Measurements from ENCODE around the gene VARS1.

Gene VARS1

GRCh38 chr6:31780507-31781243 lies 14.9 kb downstream of the VARS1 start:
- Histone ChIP-seq H3K27ac (ENCODE audit: low read depth in 2 of 2, low read length in 2 of 2) (no peak overlapping the region), H3K4me1 (ENCODE audit: control insufficient read depth in 2 of 2, insufficient read depth in 2 of 2, low read length in 2 of 2) (peaks cover 19% of the 10 kb centered on the region in 2 donors), H3K4me3 (ENCODE audit: low read length in 2 of 2) (no peak overlapping the region), H3K9ac (ENCODE audit: low read depth in 1 of 2, low read length in 2 of 2) (no peak overlapping the region), H3K9me3 (ENCODE audit: control insufficient read depth in 2 of 2, low read length in 2 of 2) (no peaks in the 10 kb centered on the region), H3K27me3 (ENCODE audit: control insufficient read depth in 2 of 2, insufficient read depth in 2 of 2, low read length in 2 of 2) (no peaks in the 10 kb centered on the region), H3K36me3 (ENCODE audit: control insufficient read depth in 2 of 2, insufficient read depth in 2 of 2, low read length in 2 of 2) (peaks cover 28 to 53% of the 10 kb centered on the region in 2 donors)

GRCh38 chr6:31779908-31780307 lies 15.6 kb downstream of the VARS1 start:
- Histone ChIP-seq H3K9ac (ENCODE audit: low read depth in 1 of 2, low read length in 2 of 2) (no peak overlapping the region), H3K36me3 (ENCODE audit: control insufficient read depth in 2 of 2, insufficient read depth in 2 of 2, low read length in 2 of 2) (peaks cover 24 to 45% of the 10 kb centered on the region in 2 donors), H3K4me3 (ENCODE audit: low read length in 2 of 2) (no peak overlapping the region), H3K27ac (ENCODE audit: low read depth in 2 of 2, low read length in 2 of 2) (no peak overlapping the region), H3K27me3 (ENCODE audit: control insufficient read depth in 2 of 2, insufficient read depth in 2 of 2, low read length in 2 of 2) (no peaks in the 10 kb centered on the region), H3K4me1 (ENCODE audit: control insufficient read depth in 2 of 2, insufficient read depth in 2 of 2, low read length in 2 of 2) (peaks cover 25 to 26% of the 10 kb centered on the region in 2 donors), H3K9me3 (ENCODE audit: control insufficient read depth in 2 of 2, low read length in 2 of 2) (no peaks in the 10 kb centered on the region)

- H3K9me3 ChIP-seq (ENCODE audit: control insufficient read depth in 2 of 2, low read length in 2 of 2), result no peaks in the 10 kb centered on the region
- H3K4me1 ChIP-seq (ENCODE audit: control insufficient read depth in 2 of 2, insufficient read depth in 2 of 2, low read length in 2 of 2), result peaks cover 27% of the 10 kb centered on the region in 2 donors
- H3K27me3 ChIP-seq (ENCODE audit: control insufficient read depth in 2 of 2, insufficient read depth in 2 of 2, low read length in 2 of 2), result no peaks in the 10 kb centered on the region
- H3K36me3 ChIP-seq (ENCODE audit: control insufficient read depth in 2 of 2, insufficient read depth in 2 of 2, low read length in 2 of 2), result peaks cover 21 to 40% of the 10 kb centered on the region in 2 donors
- H3K27ac ChIP-seq (ENCODE audit: low read depth in 2 of 2, low read length in 2 of 2), result no peak overlapping the region
- no peak overlapping the region for H3K4me3 ChIP-seq (ENCODE audit: low read length in 2 of 2)
- H3K9ac ChIP-seq (ENCODE audit: low read depth in 1 of 2, low read length in 2 of 2), result no peak overlapping the region
These were observed 16.3 kb downstream of the VARS1 start for GRCh38 chr6:31778999-31779885.

- Histone ChIP-seq H3K9ac (ENCODE audit: low read depth in 1 of 2, low read length in 2 of 2) (no peak overlapping the region), H3K36me3 (ENCODE audit: control insufficient read depth in 2 of 2, insufficient read depth in 2 of 2, low read length in 2 of 2) (peaks cover 17 to 35% of the 10 kb centered on the region in 2 donors), H3K4me1 (ENCODE audit: control insufficient read depth in 2 of 2, insufficient read depth in 2 of 2, low read length in 2 of 2) (peaks cover 27% of the 10 kb centered on the region in 2 donors), H3K27me3 (ENCODE audit: control insufficient read depth in 2 of 2, insufficient read depth in 2 of 2, low read length in 2 of 2) (no peaks in the 10 kb centered on the region), H3K27ac (ENCODE audit: low read depth in 2 of 2, low read length in 2 of 2) (no peak overlapping the region), H3K4me3 (ENCODE audit: low read length in 2 of 2) (no peak overlapping the region), H3K9me3 (ENCODE audit: control insufficient read depth in 2 of 2, low read length in 2 of 2) (no peaks in the 10 kb centered on the region)
These were observed 17.4 kb downstream of the VARS1 start for GRCh38 chr6:31778193-31778592.

GRCh38 chr6:31777667-31778050 lies 17.9 kb downstream of the VARS1 start:
- Histone ChIP-seq H3K4me1 (ENCODE audit: control insufficient read depth in 2 of 2, insufficient read depth in 2 of 2, low read length in 2 of 2) (peaks cover 27 to 32% of the 10 kb centered on the region in 2 donors), H3K4me3 (ENCODE audit: low read length in 2 of 2) (no peak overlapping the region), H3K27ac (ENCODE audit: low read depth in 2 of 2, low read length in 2 of 2) (peak overlapping the region; percentile 74 to 81), H3K27me3 (ENCODE audit: control insufficient read depth in 2 of 2, insufficient read depth in 2 of 2, low read length in 2 of 2) (no peaks in the 10 kb centered on the region), H3K9ac (ENCODE audit: low read depth in 1 of 2, low read length in 2 of 2) (peak overlapping the region in 1 of 2 donors; percentile 56), H3K36me3 (ENCODE audit: control insufficient read depth in 2 of 2, insufficient read depth in 2 of 2, low read length in 2 of 2) (peaks cover 17 to 30% of the 10 kb centered on the region in 2 donors), H3K9me3 (ENCODE audit: control insufficient read depth in 2 of 2, low read length in 2 of 2) (no peaks in the 10 kb centered on the region)

GRCh38 chr6:31776989-31777666 lies 18.4 kb downstream of the VARS1 start, which contains the start of gene VWA7:
VWA7 (minus strand) TSS chr6:31777328; CDS start chr6:31776779, 549 bp downstream.
- H3K4me3 ChIP-seq (ENCODE audit: low read length in 2 of 2), result peak within 1 kb of the TSS; percentile 52 to 54
- no peaks in the 10 kb centered on the region for H3K9me3 ChIP-seq (ENCODE audit: control insufficient read depth in 2 of 2, low read length in 2 of 2)
- peaks cover 27 to 32% of the 10 kb centered on the region in 2 donors for H3K4me1 ChIP-seq (ENCODE audit: control insufficient read depth in 2 of 2, insufficient read depth in 2 of 2, low read length in 2 of 2)
- H3K9ac ChIP-seq (ENCODE audit: low read depth in 1 of 2, low read length in 2 of 2), result peak within 1 kb of the TSS; percentile 56 to 77
- H3K27ac ChIP-seq (ENCODE audit: low read depth in 2 of 2, low read length in 2 of 2), result peak within 1 kb of the TSS; percentile 74 to 81
- peaks cover 15 to 25% of the 10 kb centered on the region in 2 donors for H3K36me3 ChIP-seq (ENCODE audit: control insufficient read depth in 2 of 2, insufficient read depth in 2 of 2, low read length in 2 of 2)
- no peaks in the 10 kb centered on the region for H3K27me3 ChIP-seq (ENCODE audit: control insufficient read depth in 2 of 2, insufficient read depth in 2 of 2, low read length in 2 of 2)

GRCh38 chr6:31776485-31776988 lies 19.0 kb downstream of the VARS1 start:
- H3K27ac ChIP-seq (ENCODE audit: low read depth in 2 of 2, low read length in 2 of 2), result peak overlapping the region; percentile 74 to 81
- peak overlapping the region; percentile 52 to 54 for H3K4me3 ChIP-seq (ENCODE audit: low read length in 2 of 2)
- no peaks in the 10 kb centered on the region for H3K9me3 ChIP-seq (ENCODE audit: control insufficient read depth in 2 of 2, low read length in 2 of 2)
- peaks cover 14 to 19% of the 10 kb centered on the region in 2 donors for H3K36me3 ChIP-seq (ENCODE audit: control insufficient read depth in 2 of 2, insufficient read depth in 2 of 2, low read length in 2 of 2)
- H3K9ac ChIP-seq (ENCODE audit: low read depth in 1 of 2, low read length in 2 of 2), result peak overlapping the region; percentile 56 to 77
- H3K4me1 ChIP-seq (ENCODE audit: control insufficient read depth in 2 of 2, insufficient read depth in 2 of 2, low read length in 2 of 2), result peaks cover 27 to 32% of the 10 kb centered on the region in 2 donors
- H3K27me3 ChIP-seq (ENCODE audit: control insufficient read depth in 2 of 2, insufficient read depth in 2 of 2, low read length in 2 of 2), result no peaks in the 10 kb centered on the region

GRCh38 chr6:31775633-31776484 lies 19.7 kb downstream of the VARS1 start:
- Histone ChIP-seq H3K27ac (ENCODE audit: low read depth in 2 of 2, low read length in 2 of 2) (peak overlapping the region; percentile 74 to 85), H3K4me3 (ENCODE audit: low read length in 2 of 2) (no peak overlapping the region), H3K27me3 (ENCODE audit: control insufficient read depth in 2 of 2, insufficient read depth in 2 of 2, low read length in 2 of 2) (no peaks in the 10 kb centered on the region), H3K9me3 (ENCODE audit: control insufficient read depth in 2 of 2, low read length in 2 of 2) (no peaks in the 10 kb centered on the region), H3K36me3 (ENCODE audit: control insufficient read depth in 2 of 2, insufficient read depth in 2 of 2, low read length in 2 of 2) (peaks cover 11 to 13% of the 10 kb centered on the region in 2 donors), H3K4me1 (ENCODE audit: control insufficient read depth in 2 of 2, insufficient read depth in 2 of 2, low read length in 2 of 2) (peaks cover 27 to 32% of the 10 kb centered on the region in 2 donors), H3K9ac (ENCODE audit: low read depth in 1 of 2, low read length in 2 of 2) (peak overlapping the region; percentile 32 to 77)

GRCh38 chr6:31775184-31775583 lies 20.4 kb downstream of the VARS1 start:
- H3K4me3 ChIP-seq (ENCODE audit: low read length in 2 of 2), result no peak overlapping the region
- peaks cover 27 to 32% of the 10 kb centered on the region in 2 donors for H3K4me1 ChIP-seq (ENCODE audit: control insufficient read depth in 2 of 2, insufficient read depth in 2 of 2, low read length in 2 of 2)
- H3K36me3 ChIP-seq (ENCODE audit: control insufficient read depth in 2 of 2, insufficient read depth in 2 of 2, low read length in 2 of 2), result peaks cover 5 to 6% of the 10 kb centered on the region in 2 donors
- peak overlapping the region; percentile 74 to 85 for H3K27ac ChIP-seq (ENCODE audit: low read depth in 2 of 2, low read length in 2 of 2)
- peak overlapping the region in 1 of 2 donors; percentile 66 for H3K9ac ChIP-seq (ENCODE audit: low read depth in 1 of 2, low read length in 2 of 2)
- H3K27me3 ChIP-seq (ENCODE audit: control insufficient read depth in 2 of 2, insufficient read depth in 2 of 2, low read length in 2 of 2), result no peaks in the 10 kb centered on the region
- no peaks in the 10 kb centered on the region for H3K9me3 ChIP-seq (ENCODE audit: control insufficient read depth in 2 of 2, low read length in 2 of 2)
